ENCODE data around the gene E2F4. TPM values are rescaled to one million over a fixed set of nuclear protein-coding genes. Genes with fewer than 3 reads are reported as not detected.

The E2F4 gene
- total and polyA plus RNA-seq, 7 donors: 22.6 to 106 (median 46.6) TPM

- intact Hi-C loops (cut with DNase I): loop anchor here in 1 of 2 donors (5.0 kb wide), 1 partner anchor 35 kb away; the partner anchor contains the start of genes E2F4 and EXOC3L1
- Histone ChIP-seq H3K9me3 (no peaks in the 10 kb centered on the region), H3K4me1 (peaks cover 16% of the 10 kb centered on the region), H3K4me3 (peak within 1 kb of the TSS; percentile 91), H3K27ac (peak within 1 kb of the TSS; percentile 83), H3K27me3 (ENCODE audit: insufficient read depth in 3 of 3, low read length in 2 of 3) (no peaks in the 10 kb centered on the region), H3K36me3 (ENCODE audit: insufficient read depth in 1 of 2, low read depth in 1 of 2) (peaks cover 6 to 48% of the 10 kb centered on the region in 2 donors)
- 0 to 1% (median 0%) methylated on average over 44 to 46 of the region's 46 CpGs for WGBS, 3 donors
- ATAC-seq (peak; percentile 89 to 95 (median 91)), DNase-seq (peak; percentile 98 to 99)
- no peak for TF ChIP-seq CTCF (IDR thresholded peaks at IDR 0.05)
These were observed 35.0 kb downstream of the E2F4 start, which contains the start of gene TMEM208 for GRCh38 chr16:67226804-67227566. Gene TMEM208 (plus strand): TSS chr16:67227130. CDS start chr16:67227219, 89 bp downstream.

GRCh38 chr16:67227567-67227921 lies 35.6 kb downstream of the E2F4 start:
- Histone ChIP-seq H3K9me3 (no peaks in the 10 kb centered on the region), H3K4me1 (peaks cover 16% of the 10 kb centered on the region), H3K36me3 (ENCODE audit: insufficient read depth in 1 of 2, low read depth in 1 of 2) (peaks cover 6 to 52% of the 10 kb centered on the region in 2 donors), H3K27ac (peak overlapping the region; percentile 83), H3K27me3 (ENCODE audit: insufficient read depth in 3 of 3, low read length in 2 of 3) (no peaks in the 10 kb centered on the region), H3K4me3 (peak overlapping the region; percentile 91)
- TF ChIP-seq CTCF (IDR thresholded peaks at IDR 0.05): no peak
- intact Hi-C loops (cut with DNase I): loop anchor here in 1 of 2 donors (5.0 kb wide), 1 partner anchor 35 kb away; the partner anchor contains the start of genes E2F4 and EXOC3L1
- DNase-seq: no peak
- WGBS, 3 donors: 4 to 13% (median 9%) methylated on average over 12 of the region's 12 CpGs
- ATAC-seq: no peak

GRCh38 chr16:67228034-67228785 lies 36.3 kb downstream of the E2F4 start:
- DNase-seq (peak in 1 of 2 donors; percentile 30), ATAC-seq (no peak)
- no peaks in the 10 kb centered on the region for H3K9me3 ChIP-seq
- no peak for TF ChIP-seq CTCF (IDR thresholded peaks at IDR 0.05)
- 76 to 91% (median 77%) methylated on average over 9 of the region's 9 CpGs for WGBS, 3 donors
- H3K27me3 ChIP-seq (ENCODE audit: insufficient read depth in 3 of 3, low read length in 2 of 3): no peaks in the 10 kb centered on the region
- H3K4me3 ChIP-seq: peak overlapping the region; percentile 91
- H3K36me3 ChIP-seq (ENCODE audit: insufficient read depth in 1 of 2, low read depth in 1 of 2): peaks cover 6 to 57% of the 10 kb centered on the region in 2 donors
- H3K27ac ChIP-seq: peak overlapping the region; percentile 83
- peaks cover 16% of the 10 kb centered on the region for H3K4me1 ChIP-seq
- intact Hi-C loops (cut with DNase I): loop anchor here in 1 of 2 donors (5.0 kb wide), 1 partner anchor 36 kb away; the partner anchor contains the start of genes E2F4 and EXOC3L1

GRCh38 chr16:67228905-67229304 lies 37.0 kb downstream of the E2F4 start:
- 78 to 90% (median 80%) methylated on average over 9 of the region's 9 CpGs for WGBS, 3 donors
- no peaks in the 10 kb centered on the region for H3K27me3 ChIP-seq (ENCODE audit: insufficient read depth in 3 of 3, low read length in 2 of 3)
- intact Hi-C loops (cut with DNase I): loop anchor here in 1 of 2 donors (5.0 kb wide), 1 partner anchor 37 kb away; the partner anchor contains the start of genes E2F4 and EXOC3L1
- H3K4me3 ChIP-seq: no peak overlapping the region
- H3K27ac ChIP-seq: no peak overlapping the region
- ATAC-seq (no peak), DNase-seq (peak in 1 of 2 donors; percentile 45)
- no peak for TF ChIP-seq CTCF (IDR thresholded peaks at IDR 0.05)
- H3K9me3 ChIP-seq: no peaks in the 10 kb centered on the region
- peaks cover 6 to 60% of the 10 kb centered on the region in 2 donors for H3K36me3 ChIP-seq (ENCODE audit: insufficient read depth in 1 of 2, low read depth in 1 of 2)
- H3K4me1 ChIP-seq: peaks cover 16% of the 10 kb centered on the region
